Measurements from ENCODE around the gene FERMT1.

DNA sequence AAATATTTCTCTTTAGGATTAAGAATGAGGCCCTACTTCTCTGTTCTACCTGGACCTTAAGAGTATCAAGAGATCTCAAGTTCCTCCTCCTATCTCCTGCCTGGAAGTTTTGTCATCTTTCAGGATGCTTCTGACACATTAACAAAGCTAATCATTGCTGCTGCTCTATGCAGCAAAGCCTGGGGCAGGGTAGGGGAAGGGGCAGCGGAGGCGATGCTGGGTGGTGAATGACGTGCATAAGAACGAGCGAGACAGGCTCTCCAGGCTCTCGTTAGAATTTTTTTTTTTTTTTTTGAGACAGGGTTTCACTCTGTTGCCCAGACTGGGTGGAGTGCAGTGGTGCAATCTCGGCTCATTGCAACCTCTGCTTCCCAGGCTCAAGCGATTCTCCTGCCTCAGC, 31.2 kb downstream of the FERMT1 start:
- TF ChIP-seq, protein P1, sequence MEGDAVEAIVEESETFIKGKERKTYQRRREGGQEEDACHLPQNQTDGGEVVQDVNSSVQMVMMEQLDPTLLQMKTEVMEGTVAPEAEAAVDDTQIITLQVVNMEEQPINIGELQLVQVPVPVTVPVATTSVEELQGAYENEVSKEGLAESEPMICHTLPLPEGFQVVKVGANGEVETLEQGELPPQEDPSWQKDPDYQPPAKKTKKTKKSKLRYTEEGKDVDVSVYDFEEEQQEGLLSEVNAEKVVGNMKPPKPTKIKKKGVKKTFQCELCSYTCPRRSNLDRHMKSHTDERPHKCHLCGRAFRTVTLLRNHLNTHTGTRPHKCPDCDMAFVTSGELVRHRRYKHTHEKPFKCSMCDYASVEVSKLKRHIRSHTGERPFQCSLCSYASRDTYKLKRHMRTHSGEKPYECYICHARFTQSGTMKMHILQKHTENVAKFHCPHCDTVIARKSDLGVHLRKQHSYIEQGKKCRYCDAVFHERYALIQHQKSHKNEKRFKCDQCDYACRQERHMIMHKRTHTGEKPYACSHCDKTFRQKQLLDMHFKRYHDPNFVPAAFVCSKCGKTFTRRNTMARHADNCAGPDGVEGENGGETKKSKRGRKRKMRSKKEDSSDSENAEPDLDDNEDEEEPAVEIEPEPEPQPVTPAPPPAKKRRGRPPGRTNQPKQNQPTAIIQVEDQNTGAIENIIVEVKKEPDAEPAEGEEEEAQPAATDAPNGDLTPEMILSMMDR (IDR thresholded peaks at IDR 0.05): no peak
- TF ChIP-seq, protein P2, sequence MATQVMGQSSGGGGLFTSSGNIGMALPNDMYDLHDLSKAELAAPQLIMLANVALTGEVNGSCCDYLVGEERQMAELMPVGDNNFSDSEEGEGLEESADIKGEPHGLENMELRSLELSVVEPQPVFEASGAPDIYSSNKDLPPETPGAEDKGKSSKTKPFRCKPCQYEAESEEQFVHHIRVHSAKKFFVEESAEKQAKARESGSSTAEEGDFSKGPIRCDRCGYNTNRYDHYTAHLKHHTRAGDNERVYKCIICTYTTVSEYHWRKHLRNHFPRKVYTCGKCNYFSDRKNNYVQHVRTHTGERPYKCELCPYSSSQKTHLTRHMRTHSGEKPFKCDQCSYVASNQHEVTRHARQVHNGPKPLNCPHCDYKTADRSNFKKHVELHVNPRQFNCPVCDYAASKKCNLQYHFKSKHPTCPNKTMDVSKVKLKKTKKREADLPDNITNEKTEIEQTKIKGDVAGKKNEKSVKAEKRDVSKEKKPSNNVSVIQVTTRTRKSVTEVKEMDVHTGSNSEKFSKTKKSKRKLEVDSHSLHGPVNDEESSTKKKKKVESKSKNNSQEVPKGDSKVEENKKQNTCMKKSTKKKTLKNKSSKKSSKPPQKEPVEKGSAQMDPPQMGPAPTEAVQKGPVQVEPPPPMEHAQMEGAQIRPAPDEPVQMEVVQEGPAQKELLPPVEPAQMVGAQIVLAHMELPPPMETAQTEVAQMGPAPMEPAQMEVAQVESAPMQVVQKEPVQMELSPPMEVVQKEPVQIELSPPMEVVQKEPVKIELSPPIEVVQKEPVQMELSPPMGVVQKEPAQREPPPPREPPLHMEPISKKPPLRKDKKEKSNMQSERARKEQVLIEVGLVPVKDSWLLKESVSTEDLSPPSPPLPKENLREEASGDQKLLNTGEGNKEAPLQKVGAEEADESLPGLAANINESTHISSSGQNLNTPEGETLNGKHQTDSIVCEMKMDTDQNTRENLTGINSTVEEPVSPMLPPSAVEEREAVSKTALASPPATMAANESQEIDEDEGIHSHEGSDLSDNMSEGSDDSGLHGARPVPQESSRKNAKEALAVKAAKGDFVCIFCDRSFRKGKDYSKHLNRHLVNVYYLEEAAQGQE (IDR thresholded peaks at IDR 0.05; ENCODE audit: insufficient read depth in 1 of 2, low read depth in 2 of 2, low read length in 1 of 2): no peak
- no peak for TF ChIP-seq SIN3A (IDR thresholded peaks at IDR 0.05; ENCODE audit: borderline replicate concordance, insufficient read depth, low read depth, low read length)
- TF ChIP-seq POLR2AphosphoS5 (IDR thresholded peaks at IDR 0.05; ENCODE audit: low read depth, low read length): no peak
- TF ChIP-seq TCF7L2 (IDR thresholded peaks at IDR 0.05; ENCODE audit: low read depth, low read length): no peak
